22Rv1 (cell line): Measurements from ENCODE around the gene RERE.
"Not testable (repeated sequence)": the region's sequence is repeated elsewhere in the genome, so short reads cannot be mapped to it uniquely, and the experiment has no call there.

Experiments
- ZFX ChIP-seq: fragments of 450-650 bp; IDR thresholded peaks from 2 replicates; pipeline ENCODE4 v1.6.1; 2017; ENCODE audit warnings: antibody characterized with exemption, borderline replicate concordance
- TF ChIP-seq, protein P1 (sequence below): fragments of 450-650 bp; IDR thresholded peaks from 2 replicates; pipeline ENCODE4 v1.5.1; 2017; ENCODE audit warnings: mild to moderate bottlenecking

DNA sequence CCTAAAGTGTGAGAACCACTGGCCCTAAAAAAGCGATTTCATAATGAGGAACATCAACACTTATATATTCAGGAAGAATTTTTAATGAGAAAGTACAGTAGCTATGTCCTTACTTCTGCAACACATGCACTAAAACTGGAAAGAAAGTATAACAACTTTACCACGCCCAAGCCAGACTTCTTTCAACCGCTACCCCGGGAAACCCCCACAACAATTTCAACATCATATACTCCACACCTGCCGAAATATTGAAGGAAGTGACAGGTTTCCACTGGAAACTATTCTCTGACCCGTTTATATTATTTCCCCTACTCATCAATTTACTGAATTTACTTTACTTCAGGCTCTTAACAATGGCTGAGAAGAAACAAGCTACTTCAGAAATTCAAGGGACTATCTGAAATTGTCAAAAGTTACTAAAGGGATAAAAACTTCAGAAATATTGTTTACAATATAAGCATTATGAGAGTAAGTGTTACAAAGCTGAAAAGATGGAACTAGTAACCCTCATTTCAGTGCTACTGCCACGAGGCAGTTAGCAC lies 193.7 kb downstream of the RERE start:
- TF ChIP-seq, protein P1, sequence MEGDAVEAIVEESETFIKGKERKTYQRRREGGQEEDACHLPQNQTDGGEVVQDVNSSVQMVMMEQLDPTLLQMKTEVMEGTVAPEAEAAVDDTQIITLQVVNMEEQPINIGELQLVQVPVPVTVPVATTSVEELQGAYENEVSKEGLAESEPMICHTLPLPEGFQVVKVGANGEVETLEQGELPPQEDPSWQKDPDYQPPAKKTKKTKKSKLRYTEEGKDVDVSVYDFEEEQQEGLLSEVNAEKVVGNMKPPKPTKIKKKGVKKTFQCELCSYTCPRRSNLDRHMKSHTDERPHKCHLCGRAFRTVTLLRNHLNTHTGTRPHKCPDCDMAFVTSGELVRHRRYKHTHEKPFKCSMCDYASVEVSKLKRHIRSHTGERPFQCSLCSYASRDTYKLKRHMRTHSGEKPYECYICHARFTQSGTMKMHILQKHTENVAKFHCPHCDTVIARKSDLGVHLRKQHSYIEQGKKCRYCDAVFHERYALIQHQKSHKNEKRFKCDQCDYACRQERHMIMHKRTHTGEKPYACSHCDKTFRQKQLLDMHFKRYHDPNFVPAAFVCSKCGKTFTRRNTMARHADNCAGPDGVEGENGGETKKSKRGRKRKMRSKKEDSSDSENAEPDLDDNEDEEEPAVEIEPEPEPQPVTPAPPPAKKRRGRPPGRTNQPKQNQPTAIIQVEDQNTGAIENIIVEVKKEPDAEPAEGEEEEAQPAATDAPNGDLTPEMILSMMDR = not testable (repeated sequence)
- not testable (repeated sequence) for TF ChIP-seq ZFX
